Nephron (organoid): ENCODE measurements around the gene LPCAT1.

Source experiments
- H3K27ac Mint-ChIP-seq, 3 experiments: 2 replicates each; pipeline ENCODE4 v1.8.0; 2020; ENCODE audit warnings: mixed read lengths in 3 of 3, mild to moderate bottlenecking in 2 of 3, moderate library complexity in 1 of 3
- H3K27me3 Mint-ChIP-seq: 2 replicates; pipeline ENCODE4 v1.8.0; 2021; ENCODE audit warnings: low read depth, mild to moderate bottlenecking, moderate library complexity, mixed read lengths
- H3K36me3 Mint-ChIP-seq: 2 replicates; pipeline ENCODE4 v1.8.0; 2020; ENCODE audit warnings: low read depth, mixed read lengths
- H3K4me1 Mint-ChIP-seq: 2 replicates; pipeline ENCODE4 v1.8.0; 2020; ENCODE audit warnings: mixed read lengths
- H3K4me3 Mint-ChIP-seq, 3 experiments: 2 replicates each; pipeline ENCODE4 v1.8.0; 2020; ENCODE audit warnings: mild to moderate bottlenecking in 3 of 3, mixed read lengths in 3 of 3, moderate library complexity in 2 of 3
- H3K9me3 Mint-ChIP-seq: 2 replicates; pipeline ENCODE4 v1.8.0; 2020; ENCODE audit warnings: mixed read lengths
- CTCF ChIP-seq, 3 experiments: fragments of 200-600 bp; sonication (generic); IDR thresholded peaks; one replicate each; pipeline ENCODE4 v1.5.0; 2021; ENCODE audit warnings: antibody characterized with exemption in 3 of 3; ENCODE audit not compliant: unreplicated experiment in 3 of 3

Gene LPCAT1

GRCh38 chr5:1502737-1503120 lies 21.0 kb downstream of the LPCAT1 start:
- H3K9me3 Mint-ChIP-seq: no peaks in the 10 kb centered on the region
- H3K27ac Mint-ChIP-seq: no peak overlapping the region
- H3K4me1 Mint-ChIP-seq: peaks cover 36% of the 10 kb centered on the region
- no peak overlapping the region for H3K4me3 Mint-ChIP-seq
- peaks cover 14% of the 10 kb centered on the region for H3K36me3 Mint-ChIP-seq
- TF ChIP-seq CTCF (IDR thresholded peaks at IDR 0.05; ENCODE audit: unreplicated experiment in 3 of 3): no peak
- no peaks in the 10 kb centered on the region for H3K27me3 Mint-ChIP-seq

DNA sequence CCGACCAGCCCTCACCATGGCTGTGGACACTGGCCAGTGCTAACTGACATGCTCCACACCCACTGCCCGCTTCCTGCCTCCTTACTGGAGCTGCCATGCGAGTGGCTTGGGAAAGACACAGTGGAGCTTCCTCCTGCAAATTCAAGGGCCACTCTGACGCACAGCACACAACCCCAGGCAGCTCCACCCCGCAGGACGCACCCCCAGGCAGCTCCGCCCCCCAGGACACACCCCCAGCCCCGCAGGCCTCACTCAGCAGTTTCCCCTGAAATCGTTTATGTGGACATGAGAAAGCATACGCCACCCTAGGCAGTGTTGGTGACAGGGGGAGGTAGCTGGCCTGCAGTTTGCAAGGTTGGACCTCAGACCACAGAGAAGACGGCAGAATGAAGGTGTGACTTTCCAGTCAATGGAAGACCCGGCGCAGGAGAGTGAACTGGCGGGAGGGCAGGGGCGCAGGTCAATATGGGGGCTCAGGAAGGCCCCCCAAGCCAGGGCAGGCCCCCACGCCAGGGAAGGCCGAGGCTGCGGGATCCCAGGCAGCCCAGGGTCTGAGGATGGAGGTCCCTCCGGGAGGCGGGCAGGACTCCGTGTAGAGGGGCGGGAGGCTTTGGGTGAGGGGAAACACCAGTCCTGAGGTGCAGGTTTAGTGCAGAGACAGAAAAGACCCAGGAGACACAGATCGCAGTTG lies 21.6 kb downstream of the LPCAT1 start:
- H3K36me3 Mint-ChIP-seq: peaks cover 14% of the 10 kb centered on the region

DNA sequence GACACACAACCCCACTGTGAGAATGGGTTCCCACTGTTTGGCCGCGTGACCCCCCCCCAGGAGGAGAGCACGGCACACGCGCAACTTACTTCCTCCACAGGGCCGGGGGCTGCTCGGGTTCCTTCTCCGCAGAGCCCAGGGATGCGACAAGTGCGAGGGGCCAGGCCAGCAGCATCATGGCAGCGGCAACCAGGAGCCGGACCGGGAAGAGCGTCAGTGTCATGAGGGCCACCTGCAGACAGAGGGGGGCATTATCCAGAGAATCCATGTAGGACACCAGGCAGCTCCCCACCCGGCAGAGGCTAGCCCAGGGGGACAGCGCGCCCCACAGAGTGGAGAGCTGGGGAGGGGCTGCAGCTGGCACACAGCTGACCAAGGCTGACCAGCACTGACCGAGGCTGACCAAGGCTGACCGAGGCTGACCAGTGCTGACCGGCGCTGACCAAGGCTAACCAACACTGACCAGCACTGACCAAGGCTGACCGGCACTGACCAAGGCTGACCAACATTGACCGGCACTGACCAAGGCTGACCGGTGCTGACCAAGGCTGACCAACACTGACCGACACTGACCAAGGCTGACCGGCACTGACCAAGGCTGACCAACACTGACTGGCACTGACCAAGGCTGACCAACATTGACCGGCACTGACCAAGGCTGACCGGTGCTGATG lies 22.3 kb downstream of the LPCAT1 start:
- Mint-ChIP-seq H3K4me1 (peaks cover 41% of the 10 kb centered on the region), H3K27ac (no peak overlapping the region)

More for the DNA sequence above, 21.6 kb downstream of the LPCAT1 start:
- Mint-ChIP-seq H3K4me3 (no peak overlapping the region), H3K9me3 (no peaks in the 10 kb centered on the region), H3K27ac (no peak overlapping the region), H3K4me1 (peaks cover 36% of the 10 kb centered on the region), H3K27me3 (no peaks in the 10 kb centered on the region)
- TF ChIP-seq CTCF (IDR thresholded peaks at IDR 0.05; ENCODE audit: unreplicated experiment in 3 of 3): no peak

DNA sequence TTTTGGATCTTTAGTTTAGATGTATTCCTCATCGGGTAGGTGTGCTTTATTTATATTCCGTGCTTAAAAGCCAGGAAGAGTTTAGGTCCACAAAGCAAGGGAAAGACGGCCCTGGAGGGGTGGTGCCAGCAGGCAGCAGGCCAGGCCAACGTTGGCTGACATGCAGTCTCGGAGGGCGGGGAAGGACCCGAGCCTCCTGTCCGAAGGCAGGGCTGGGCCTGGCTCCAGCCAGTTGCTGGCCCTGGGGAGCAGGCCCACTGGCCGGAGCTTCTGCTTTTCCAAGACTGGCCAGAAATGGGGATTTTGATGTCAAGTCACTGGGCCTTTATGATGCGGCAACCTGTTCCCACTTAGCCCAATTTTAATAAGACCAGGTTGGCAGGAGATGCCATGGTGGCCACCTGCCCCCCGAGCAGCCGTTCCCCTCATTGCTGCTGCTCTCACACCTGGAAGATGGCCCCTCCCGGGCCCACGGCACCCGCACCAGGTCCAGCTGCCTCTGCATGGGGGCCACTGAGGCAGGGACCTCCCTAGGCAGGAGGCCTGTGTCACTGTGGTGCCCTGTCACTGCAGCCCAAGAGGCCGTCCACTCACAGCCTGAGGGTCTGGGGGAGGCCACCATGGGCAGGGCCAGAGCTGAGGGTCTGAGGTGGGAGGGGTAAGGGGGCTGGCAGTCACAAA lies 23.2 kb downstream of the LPCAT1 start:
- H3K4me3 Mint-ChIP-seq: no peak overlapping the region
- peaks cover 15% of the 10 kb centered on the region for H3K36me3 Mint-ChIP-seq
- H3K27me3 Mint-ChIP-seq: no peaks in the 10 kb centered on the region
- H3K4me1 Mint-ChIP-seq: peaks cover 38% of the 10 kb centered on the region
- H3K27ac Mint-ChIP-seq: peak overlapping the region in 2 of 3 experiments; percentile 53 to 66
- TF ChIP-seq CTCF (IDR thresholded peaks at IDR 0.05; ENCODE audit: unreplicated experiment in 3 of 3): no peak
- no peaks in the 10 kb centered on the region for H3K9me3 Mint-ChIP-seq

More for the DNA sequence above, 22.3 kb downstream of the LPCAT1 start:
- no peaks in the 10 kb centered on the region for H3K9me3 Mint-ChIP-seq
- no peaks in the 10 kb centered on the region for H3K27me3 Mint-ChIP-seq
- no peak overlapping the region for H3K4me3 Mint-ChIP-seq
- no peak for TF ChIP-seq CTCF (IDR thresholded peaks at IDR 0.05; ENCODE audit: unreplicated experiment in 3 of 3)
- peaks cover 14% of the 10 kb centered on the region for H3K36me3 Mint-ChIP-seq

DNA sequence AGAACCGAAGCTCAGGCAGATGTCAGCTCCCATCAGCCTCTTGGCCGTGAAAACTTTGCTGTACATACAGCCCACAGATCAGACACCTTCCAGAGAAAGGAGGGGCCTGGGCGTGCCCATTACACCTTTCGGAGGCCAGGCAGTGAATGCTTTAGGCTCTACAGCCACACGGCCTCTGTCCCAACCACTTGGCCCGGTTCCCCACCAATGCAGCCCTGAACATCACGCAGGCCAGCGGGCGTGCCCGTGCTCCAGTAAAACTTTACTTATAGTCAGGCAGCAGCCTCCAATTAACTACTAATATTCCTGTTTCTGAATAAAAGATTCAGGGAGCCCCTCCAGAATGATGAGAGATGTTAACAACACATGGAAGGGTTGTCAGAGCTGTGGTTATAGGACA lies 23.9 kb downstream of the LPCAT1 start:
- Mint-ChIP-seq H3K9me3 (no peaks in the 10 kb centered on the region), H3K27me3 (no peaks in the 10 kb centered on the region), H3K27ac (peak overlapping the region in 1 of 3 experiments; percentile 53), H3K4me3 (no peak overlapping the region), H3K36me3 (peaks cover 17% of the 10 kb centered on the region), H3K4me1 (peaks cover 37% of the 10 kb centered on the region)
- no peak for TF ChIP-seq CTCF (IDR thresholded peaks at IDR 0.05; ENCODE audit: unreplicated experiment in 3 of 3)
